SK-N-MC (cell line): ENCODE measurements around the gene TELO2.

Source experiments
- EZH2 ChIP-seq: fragments of 200-600 bp; sonication (generic); IDR thresholded peaks from one replicate; pipeline ENCODE4 v1.6.1; 2017; ENCODE audit warnings: antibody characterized with exemption
- FOXP2 ChIP-seq: optimal IDR thresholded peaks from 2 replicates; pipeline ENCODE3; 2011; ENCODE audit warnings: mild to moderate bottlenecking, moderate library complexity; ENCODE audit not compliant: insufficient read depth; ENCODE audit errors: extremely low read length, control extremely low read depth
- POLR2AphosphoS5 ChIP-seq: IDR thresholded peaks from 2 replicates; pipeline ENCODE4 v1.6.1; 2012; ENCODE audit warnings: mild to moderate bottlenecking, low read depth, low read length, borderline replicate concordance

GRCh38 chr16:1495211-1495888 lies 2.2 kb downstream of the TELO2 start:
- no peak for TF ChIP-seq EZH2
- TF ChIP-seq POLR2AphosphoS5: no peak
- no peak for TF ChIP-seq FOXP2
